Motor neuron (in vitro differentiated cells): ENCODE results near the gene C17orf100. TPM values are rescaled to one million over a fixed set of nuclear protein-coding genes. Genes with fewer than 3 reads are reported as not detected.

Source experiments
- total RNA-seq, 8 experiments: library from RNA; unstranded; fragments of 300-600 nt; gene quantifications; 2 replicates each; pipeline versions ENCODE4 v1.2.3 to v1.2.4, GENCODE V29; 2022

The C17orf100 gene
- total RNA-seq, 8 experiments from 2014 or later, result 0.56 to 8.9 (median 4.3) TPM

Other genes with a start within 250 kb of the C17orf100 start
- gene AIPL1, start 216.6 kb upstream of the C17orf100 start, total RNA-seq, result under 1 TPM in 4 of 8 experiments, not detected in 4; 0.08 to 1.00 (median 0.39) TPM
- gene PIMREG, start 207.3 kb upstream of the C17orf100 start, total RNA-seq, result 10 to 100 TPM in 3 of 8 experiments, 1 to 10 TPM in 3, under 1 TPM in 1, not detected in 1; 0.71 to 47.6 (median 3.5) TPM
- 10 to 100 TPM in 1 of 8 experiments, 1 to 10 TPM in 5, under 1 TPM in 2; 0.31 to 10.1 (median 1.7) TPM for gene PITPNM3, start 95.2 kb upstream of the C17orf100 start, total RNA-seq
- 10 to 100 TPM; 12.6 to 32.2 (median 19.3) TPM for gene KIAA0753, start 11.1 kb upstream of the C17orf100 start, total RNA-seq
- 100 to 1,000 TPM in 3 of 8 experiments, 10 to 100 TPM in 5; 70.5 to 168 (median 94.7) TPM for gene TXNDC17, start 10.7 kb upstream of the C17orf100 start, total RNA-seq
- gene MED31, start 157 bp upstream of the C17orf100 start, total RNA-seq, result 10 to 100 TPM; 11.7 to 31.8 (median 18.0) TPM
- gene SLC13A5, start 61.6 kb downstream of the C17orf100 start, total RNA-seq, result under 1 TPM in 7 of 8 experiments, not detected in 1; 0.07 to 0.73 (median 0.17) TPM
- 10 to 100 TPM in 1 of 8 experiments, 1 to 10 TPM in 4, under 1 TPM in 2, not detected in 1; 0.27 to 56.7 (median 5.6) TPM for gene XAF1, start 104.3 kb downstream of the C17orf100 start, total RNA-seq
- gene FBXO39, start 124.5 kb downstream of the C17orf100 start, total RNA-seq, result under 1 TPM in 3 of 8 experiments, not detected in 5; 0.20 to 0.76 (median 0.42) TPM
- 10 to 100 TPM in 1 of 8 experiments, under 1 TPM in 4, not detected in 3; 0.05 to 17.0 (median 0.17) TPM for gene TEKT1, start 180.0 kb downstream of the C17orf100 start, total RNA-seq